ENCODE results near the gene RALGDS. TPM values are rescaled to one million over a fixed set of nuclear protein-coding genes. Genes with fewer than 3 reads are reported as not detected.
"Not testable (repeated sequence)": the region's sequence is repeated elsewhere in the genome, so short reads cannot be mapped to it uniquely, and the experiment has no call there.

RALGDS gene
- total RNA-seq, 1 donor from 2014 or later: 47.4 TPM

GRCh38 chr9:133088146-133088750 lies 32.8 kb downstream of the RALGDS start:
- no peak for DNase-seq

GRCh38 chr9:133087429-133088145 lies 33.5 kb downstream of the RALGDS start:
- DNase-seq: no peak

DNA sequence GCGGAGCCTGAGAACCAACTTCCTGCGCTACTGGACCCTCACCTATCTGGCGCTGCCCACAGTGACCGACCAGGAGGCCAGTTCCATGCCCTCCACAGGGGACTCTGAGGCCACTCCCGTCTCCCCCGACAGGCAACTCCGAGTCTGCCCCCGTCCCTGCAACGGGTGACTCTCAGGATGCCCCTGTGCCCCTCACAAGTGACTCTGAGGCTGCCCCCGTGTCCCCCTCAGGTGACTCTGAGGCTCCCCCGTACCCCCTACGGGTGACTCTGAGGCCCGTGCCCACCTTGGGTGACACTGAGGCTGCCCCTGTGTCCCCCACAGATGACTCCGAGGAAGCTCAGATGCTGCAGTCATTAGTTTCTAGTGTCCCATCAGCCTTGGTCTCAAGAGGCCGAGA lies 34.1 kb downstream of the RALGDS start:
- DNase-seq: no peak

DNA sequence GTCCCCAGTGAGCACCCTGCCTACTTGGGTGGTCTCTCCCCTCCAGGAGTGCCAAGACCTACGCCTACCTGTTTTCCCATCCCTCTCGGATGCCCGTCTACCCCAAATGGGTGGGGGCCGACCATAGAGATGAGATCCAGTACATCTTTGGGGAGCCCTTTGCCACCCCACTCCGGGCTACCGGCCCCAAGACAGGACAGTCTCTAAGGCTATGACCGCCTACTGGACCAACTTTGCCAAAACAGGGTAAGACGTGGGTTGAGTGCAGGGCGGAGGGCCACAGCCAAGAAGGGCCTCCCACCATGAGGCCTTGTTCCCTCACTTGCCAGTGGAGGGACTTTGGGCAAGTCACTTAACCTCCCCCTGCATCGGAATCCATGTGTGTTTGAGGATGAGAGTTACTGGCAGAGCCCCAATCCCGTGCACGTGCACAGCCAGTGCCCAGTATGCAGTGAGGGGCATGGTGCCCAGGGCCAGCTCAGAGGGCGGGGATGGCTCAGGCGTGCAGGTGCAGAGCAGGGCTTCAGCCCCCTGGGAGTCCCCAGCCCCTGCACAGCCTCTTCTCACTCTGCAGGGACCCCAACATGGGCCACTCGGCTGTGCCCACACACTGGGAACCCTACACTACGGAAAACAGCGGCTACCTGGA lies 34.7 kb downstream of the RALGDS start:
- DNase-seq: not testable (repeated sequence)

DNA sequence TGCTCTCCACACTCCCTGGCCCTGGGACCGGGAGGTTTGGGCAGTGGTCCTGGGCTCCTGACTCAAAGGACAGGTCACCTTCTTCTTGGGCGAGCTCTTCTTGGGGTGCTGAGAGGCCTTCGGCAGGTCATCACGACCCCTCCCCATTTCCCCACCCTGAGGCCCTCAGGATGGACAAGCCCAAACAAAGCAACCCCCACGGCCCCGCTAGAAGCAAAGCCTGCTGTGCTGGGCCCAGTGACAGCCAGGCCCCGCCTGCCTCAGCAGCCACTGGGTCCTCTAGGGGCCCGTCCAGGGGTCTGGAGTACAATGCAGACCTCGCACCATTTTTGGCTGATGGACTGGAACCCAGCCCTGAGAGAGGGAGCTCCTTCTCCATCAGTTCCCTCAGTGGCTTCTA lies 37.4 kb downstream of the RALGDS start:
- not testable (repeated sequence) for DNase-seq

DNA sequence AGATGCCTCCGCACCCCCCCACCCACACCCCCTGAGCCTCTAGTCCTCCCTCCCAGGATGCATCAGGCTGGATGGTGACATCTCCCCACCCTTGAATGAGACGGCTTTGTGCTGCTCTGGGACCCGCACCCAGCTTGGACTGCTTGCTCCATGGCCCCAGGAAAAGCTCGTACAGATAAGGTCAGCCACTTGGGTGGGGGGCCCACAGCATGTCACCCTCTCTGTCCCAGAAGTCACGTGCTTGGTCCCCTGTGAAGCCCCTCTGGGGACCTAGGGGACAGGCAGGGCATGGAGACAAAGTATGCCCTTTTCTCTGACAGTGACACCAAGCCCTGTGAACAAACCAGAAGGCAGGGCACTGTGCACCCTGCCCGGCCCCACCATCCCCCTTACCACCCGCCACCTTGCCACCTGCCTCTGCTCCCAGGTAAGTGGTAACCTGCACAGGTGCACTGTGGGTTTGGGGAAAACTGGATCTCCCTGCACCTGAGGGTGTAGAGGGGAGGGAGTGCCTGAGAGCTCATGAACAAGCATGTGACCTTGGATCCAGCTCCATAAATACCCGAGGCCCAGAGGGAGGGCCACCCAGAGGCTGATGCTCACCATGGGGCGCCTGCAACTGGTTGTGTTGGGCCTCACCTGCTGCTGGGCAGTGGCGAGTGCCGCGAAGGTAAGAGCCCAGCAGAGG lies 38.9 kb downstream of the RALGDS start:
- DNase-seq: not testable (repeated sequence)

DNA sequence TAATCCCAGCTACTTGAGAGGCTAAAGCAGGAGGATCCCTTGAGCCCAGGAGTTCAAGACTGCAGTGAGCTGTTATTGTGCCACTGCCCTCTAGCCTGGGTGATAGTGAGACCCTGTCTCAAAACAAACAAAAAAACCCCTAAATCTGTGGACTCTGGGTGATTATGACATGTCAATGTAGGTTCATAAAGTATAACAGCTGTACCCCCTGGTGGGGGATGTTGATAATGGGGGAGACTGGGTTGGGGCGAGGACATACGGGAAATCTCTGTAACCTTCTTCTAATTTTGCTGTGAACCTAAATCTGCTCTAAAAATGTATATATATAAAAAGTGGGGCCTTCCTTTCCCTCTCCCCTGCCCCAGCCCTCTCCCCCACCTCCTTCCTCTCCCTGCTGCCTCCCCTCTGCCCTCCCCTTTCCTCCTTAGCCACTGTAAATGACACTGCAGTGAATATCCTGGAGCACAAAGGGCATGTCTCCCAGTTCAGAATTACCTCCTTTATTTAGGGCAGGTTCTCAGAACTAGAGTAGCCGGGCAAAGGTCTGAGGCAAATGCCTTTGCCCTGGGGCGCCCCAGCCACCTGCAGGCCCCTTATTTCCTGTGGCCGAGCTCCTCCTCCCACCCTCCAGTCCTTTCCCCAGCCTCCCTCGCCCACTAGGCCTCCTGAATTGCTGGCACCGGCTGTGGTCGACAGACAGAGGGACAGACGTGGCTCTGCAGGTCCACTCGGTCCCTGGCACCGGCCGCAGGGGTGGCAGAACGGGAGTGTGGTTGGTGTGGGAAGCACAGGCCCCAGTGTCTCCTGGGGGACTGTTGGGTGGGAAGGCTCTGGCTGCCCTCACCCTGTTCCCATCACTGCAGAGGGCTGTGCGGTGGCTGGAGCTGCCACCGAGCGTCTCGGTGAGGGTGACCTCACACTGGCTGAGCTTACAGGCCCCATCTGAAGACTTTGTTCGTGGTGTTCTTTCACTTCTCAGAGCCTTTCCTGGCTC lies 40.0 kb downstream of the RALGDS start:
- not testable (repeated sequence) for DNase-seq

DNA sequence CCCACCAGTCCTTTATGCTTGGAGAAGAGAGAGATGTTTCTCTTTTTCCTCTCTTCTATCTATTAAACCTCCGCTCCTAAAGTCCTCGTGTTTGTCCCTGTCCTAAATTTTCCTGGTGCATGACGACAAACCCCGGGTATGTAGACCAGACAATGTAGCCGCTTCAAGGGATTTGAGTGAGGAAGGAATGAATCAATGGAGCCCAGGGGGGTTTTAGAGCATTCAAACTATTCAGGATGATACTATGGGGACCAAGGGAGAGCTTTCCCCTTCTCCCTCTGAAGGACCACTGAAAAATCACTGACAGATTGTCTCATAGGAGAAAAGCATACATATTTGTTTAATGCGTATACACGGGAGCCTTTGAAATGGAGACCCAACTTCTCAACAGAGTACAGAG lies 40.9 kb downstream of the RALGDS start:
- no peak for DNase-seq

DNA sequence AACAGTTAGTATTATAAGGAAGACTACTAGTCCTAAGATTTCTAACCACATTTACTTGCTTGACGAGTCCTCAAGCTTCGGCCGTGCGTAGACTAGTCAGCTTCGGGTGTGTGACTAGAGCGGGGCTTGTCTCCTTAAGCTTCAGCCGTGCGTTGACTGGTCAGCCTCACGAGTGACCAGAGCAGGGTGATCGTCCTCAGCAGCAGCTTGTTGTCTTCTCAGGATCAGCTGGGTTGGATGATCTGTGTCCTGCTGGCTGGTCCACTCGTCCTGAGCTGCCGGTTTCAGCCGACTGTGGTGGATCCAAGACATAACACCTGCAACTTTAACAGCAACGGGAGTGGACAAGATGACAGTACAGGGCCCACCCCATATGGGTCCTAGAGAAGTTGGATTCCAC lies 42.6 kb downstream of the RALGDS start:
- DNase-seq: no peak

- DNase-seq: no peak
Observed at GRCh38 chr9:133076691-133077090, 44.3 kb downstream of the RALGDS start.

GRCh38 chr9:133075925-133076630 lies 45.0 kb downstream of the RALGDS start:
- DNase-seq: no peak

- DNase-seq: no peak
Observed at GRCh38 chr9:133074111-133074651, 46.9 kb downstream of the RALGDS start.

DNA sequence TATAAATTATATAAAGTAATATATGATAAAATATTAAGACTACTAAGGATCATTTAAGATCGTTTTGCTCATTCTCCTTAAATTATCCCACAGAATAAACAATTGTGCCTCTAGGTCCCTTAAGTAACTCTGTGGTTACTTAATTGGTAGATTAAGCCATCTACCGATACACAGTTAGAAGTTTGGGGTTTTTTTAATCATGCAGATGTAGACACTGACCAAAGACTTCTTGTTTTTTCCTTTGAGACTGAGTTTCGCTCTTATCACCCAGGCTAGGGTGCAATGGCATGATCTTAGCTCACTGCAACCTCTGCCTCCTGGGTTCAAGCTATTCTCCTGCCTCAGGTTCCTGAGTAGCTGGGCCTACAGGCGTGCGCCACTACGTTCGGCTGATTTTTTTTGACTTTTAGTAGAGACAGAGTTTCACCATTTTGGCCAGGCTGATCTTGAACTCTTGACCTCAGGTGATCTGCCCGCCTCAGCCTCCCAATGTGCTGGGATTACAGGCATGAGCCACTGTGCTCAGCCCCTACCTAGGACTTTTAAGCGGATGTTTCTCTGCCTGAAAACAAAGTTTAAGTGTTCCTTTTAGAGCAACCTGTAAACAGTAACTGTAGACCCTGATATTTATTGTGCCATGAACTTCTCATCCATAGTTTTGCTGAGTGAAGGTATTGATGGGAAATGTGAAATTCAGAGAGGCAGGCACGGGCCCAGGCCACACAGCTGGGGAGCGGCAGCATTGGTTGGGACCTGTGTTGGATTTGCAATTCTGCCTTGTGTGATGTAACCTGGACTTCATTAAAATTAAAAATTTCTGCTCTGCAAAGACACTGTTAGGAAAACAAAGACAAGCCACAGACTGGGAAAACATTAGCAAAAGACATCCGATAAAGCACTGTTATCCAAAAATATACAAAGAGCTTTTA lies 47.7 kb downstream of the RALGDS start:
- no peak for DNase-seq

DNA sequence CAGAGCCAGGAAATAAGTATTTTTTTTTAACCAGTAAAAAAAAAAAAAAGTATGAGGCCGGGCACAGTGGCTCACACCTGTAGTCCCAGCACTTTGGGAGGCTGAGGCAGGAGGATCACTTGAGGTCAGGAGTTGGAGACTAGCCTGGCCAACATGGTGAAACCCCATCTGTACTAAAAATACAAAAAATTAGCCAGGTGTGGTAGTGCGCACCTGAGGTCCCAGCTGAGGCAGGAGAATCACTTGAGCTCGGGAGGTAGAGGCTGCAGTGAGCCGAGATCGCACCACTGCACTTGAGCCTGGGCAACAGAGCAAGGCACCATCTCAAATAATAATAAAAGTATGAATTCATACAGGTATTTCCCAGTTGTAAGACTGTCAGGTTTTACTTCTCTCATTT lies 48.8 kb downstream of the RALGDS start:
- not testable (repeated sequence) for DNase-seq

- DNase-seq: no peak
Observed at GRCh38 chr9:133071484-133072150, 49.4 kb downstream of the RALGDS start.

GRCh38 chr9:133070985-133071384 lies 50.1 kb downstream of the RALGDS start:
- not testable (repeated sequence) for DNase-seq

DNA sequence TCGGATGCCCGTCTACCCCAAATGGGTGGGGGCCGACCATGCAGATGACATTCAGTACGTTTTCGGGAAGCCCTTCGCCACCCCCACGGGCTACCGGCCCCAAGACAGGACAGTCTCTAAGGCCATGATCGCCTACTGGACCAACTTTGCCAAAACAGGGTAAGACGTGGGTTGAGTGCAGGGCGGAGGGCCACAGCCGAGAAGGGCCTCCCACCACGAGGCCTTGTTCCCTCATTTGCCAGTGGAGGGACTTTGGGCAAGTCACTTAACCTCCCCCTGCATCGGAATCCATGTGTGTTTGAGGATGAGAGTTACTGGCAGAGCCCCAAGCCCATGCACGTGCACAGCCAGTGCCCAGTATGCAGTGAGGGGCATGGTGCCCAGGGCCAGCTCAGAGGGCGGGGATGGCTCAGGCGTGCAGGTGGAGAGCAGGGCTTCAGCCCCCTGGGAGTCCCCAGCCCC lies 50.5 kb downstream of the RALGDS start:
- DNase-seq: not testable (repeated sequence)

- DNase-seq: not testable (repeated sequence)
Observed at GRCh38 chr9:133068431-133068830, 52.6 kb downstream of the RALGDS start.

DNA sequence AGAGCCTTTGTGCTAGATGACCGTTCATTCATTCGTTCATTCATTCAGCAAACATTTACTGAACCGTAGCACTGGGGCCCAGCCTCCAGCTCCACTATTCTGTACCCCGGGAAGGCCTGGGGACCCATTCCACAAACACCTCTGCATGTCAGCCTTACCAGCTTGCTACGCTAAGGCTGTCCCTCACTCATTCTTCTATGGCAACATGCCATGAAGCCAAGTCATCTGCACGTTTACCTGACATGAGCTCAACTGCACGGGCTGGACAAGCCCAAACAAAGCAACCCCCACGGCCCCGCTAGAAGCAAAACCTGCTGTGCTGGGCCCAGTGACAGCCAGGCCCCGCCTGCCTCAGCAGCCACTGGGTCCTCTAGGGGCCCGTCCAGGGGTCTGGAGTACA lies 53.2 kb downstream of the RALGDS start:
- no peak for DNase-seq

Data from skin of body (tissue), 2 donors.